HG02588 (cell line): Measurements from ENCODE around the gene RIT1.

ENCODE experiments used
- ATAC-seq: cut with Tn5 transposase; IDR thresholded peaks from one replicate; pipeline ENCODE4 v1.9.1; 2021; ENCODE audit warnings: mild to moderate bottlenecking, moderate library complexity; ENCODE audit not compliant: unreplicated experiment

The RIT1 gene

GRCh38 chr1:155911156-155912055 is at the start of gene RIT1:
TSS of gene RIT1 (minus strand) at chr1:155911349. CDS start at chr1:155910761, 588 bp downstream.
- peak; percentile 77 for ATAC-seq

- no peak for ATAC-seq
Measured at GRCh38 chr1:155960081-155960745, 49.1 kb upstream of the RIT1 start.

GRCh38 chr1:155957411-155957915 is 46.3 kb upstream of the RIT1 start:
- ATAC-seq, result no peak

GRCh38 chr1:155954645-155955044 is 43.5 kb upstream of the RIT1 start:
- ATAC-seq, result no peak

GRCh38 chr1:155952505-155952890 is 41.3 kb upstream of the RIT1 start:
- no peak for ATAC-seq

GRCh38 chr1:155951753-155952504 is 40.8 kb upstream of the RIT1 start:
- no peak for ATAC-seq

- no peak for ATAC-seq
Measured at GRCh38 chr1:155950829-155951228, 39.7 kb upstream of the RIT1 start.

- no peak for ATAC-seq
Measured at GRCh38 chr1:155947741-155948140, 36.6 kb upstream of the RIT1 start.

GRCh38 chr1:155947292-155947691 is 36.1 kb upstream of the RIT1 start:
- no peak for ATAC-seq

GRCh38 chr1:155946633-155947219 is 35.6 kb upstream of the RIT1 start:
- ATAC-seq, result peak; percentile 8

GRCh38 chr1:155944444-155944799 is 33.3 kb upstream of the RIT1 start:
- ATAC-seq, result no peak

GRCh38 chr1:155942578-155943141 is 31.5 kb upstream of the RIT1 start:
- ATAC-seq, result no peak

GRCh38 chr1:155941845-155942531 is 30.8 kb upstream of the RIT1 start:
- no peak for ATAC-seq

GRCh38 chr1:155940993-155941844 is 30.1 kb upstream of the RIT1 start, which contains the start of gene RXFP4:
TSS of gene RXFP4 (plus strand) at chr1:155941638. CDS start at chr1:155941710, 72 bp downstream.
- ATAC-seq, result no peak

GRCh38 chr1:155940482-155940992 is 29.4 kb upstream of the RIT1 start:
- no peak for ATAC-seq

- no peak for ATAC-seq
Measured at GRCh38 chr1:155938220-155938627, 27.1 kb upstream of the RIT1 start.

- no peak for ATAC-seq
Measured at GRCh38 chr1:155934936-155935590, 23.9 kb upstream of the RIT1 start.
